MG63 (cell line): Measurements from ENCODE around the gene PER3. TPM values are rescaled to one million over a fixed set of nuclear protein-coding genes. Genes with fewer than 3 reads are reported as not detected.

Experiments
- DNase-seq: peaks from one replicate; pipeline ENCODE4 v3.0.0-alpha.2; 2020
- H3K27me3 ChIP-seq: fragments of 250-450 bp; sonication (Bioruptor Pico); 2 replicates; pipeline ENCODE4 v1.5.1; 2020; ENCODE audit warnings: mild to moderate bottlenecking, moderate library complexity
- H3K36me3 ChIP-seq: fragments of 250-450 bp; sonication (Bioruptor Pico); 2 replicates; pipeline ENCODE4 v1.5.1; 2020; ENCODE audit warnings: mild to moderate bottlenecking, moderate library complexity
- H3K4me3 ChIP-seq: fragments of 250-450 bp; sonication (Bioruptor Pico); 2 replicates; pipeline ENCODE4 v1.5.1; 2020; ENCODE audit warnings: mild to moderate bottlenecking, moderate library complexity
- H3K9me3 ChIP-seq: fragments of 250-450 bp; sonication (Bioruptor Pico); 2 replicates; pipeline ENCODE4 v1.5.1; 2020; ENCODE audit warnings: mild to moderate bottlenecking, moderate library complexity
- total RNA-seq: library from RNA; depleted of rRNA; stranded (reverse); fragments of >200 nt; shearing (Covaris generic); gene quantifications from 2 replicates; pipeline ENCODE4 v1.2.3, GENCODE V29; 2014; ENCODE audit warnings: low replicate concordance; rRNA removed

The PER3 gene
- 0.67 and 1.2 TPM in 2 replicates for total RNA-seq

DNA sequence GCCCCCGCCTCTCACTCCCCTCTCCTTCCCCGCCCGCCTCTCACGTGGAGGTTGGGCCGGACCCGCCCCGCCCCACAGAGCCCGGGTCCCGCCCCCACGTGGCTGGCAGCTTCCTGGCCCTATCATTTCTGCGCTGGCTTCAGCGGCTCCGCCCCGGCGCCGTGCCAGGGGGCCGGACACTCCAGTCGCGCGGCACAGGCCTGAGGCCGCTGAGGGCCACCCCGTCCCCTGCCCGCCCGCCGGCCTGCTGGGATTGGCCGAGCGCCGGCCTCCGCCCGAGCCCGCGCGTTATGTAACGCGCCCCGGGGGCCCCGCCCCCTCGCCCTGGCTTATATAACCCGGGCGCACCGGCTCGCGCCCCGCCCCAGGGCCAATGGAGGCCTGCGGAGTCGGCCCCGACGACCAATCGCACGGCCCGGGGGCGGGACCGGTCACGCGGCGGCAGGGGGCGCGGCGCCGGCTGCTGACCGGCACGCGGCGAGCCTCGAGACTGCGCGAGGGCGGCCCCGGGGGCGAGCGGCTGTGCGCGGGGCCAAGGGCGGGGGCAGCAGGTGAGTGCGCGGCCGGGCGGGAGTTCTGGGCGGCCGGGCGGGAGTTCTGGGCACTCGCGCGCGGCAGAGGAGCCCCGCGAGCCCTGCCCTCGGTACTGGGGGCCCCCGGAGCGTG lies at the start of gene PER3:
Gene PER3 (plus strand): TSS at position 466 of the 666 bp plus-strand sequence. CDS start 587 bp downstream, outside the sequence.
- Histone ChIP-seq H3K4me3 (peak within 1 kb of the TSS; percentile 47), H3K9me3 (no peaks in the 10 kb centered on the region), H3K27me3 (no peaks in the 10 kb centered on the region), H3K36me3 (peaks cover 10% of the 10 kb centered on the region)
- peak; percentile 96 for DNase-seq

DNA sequence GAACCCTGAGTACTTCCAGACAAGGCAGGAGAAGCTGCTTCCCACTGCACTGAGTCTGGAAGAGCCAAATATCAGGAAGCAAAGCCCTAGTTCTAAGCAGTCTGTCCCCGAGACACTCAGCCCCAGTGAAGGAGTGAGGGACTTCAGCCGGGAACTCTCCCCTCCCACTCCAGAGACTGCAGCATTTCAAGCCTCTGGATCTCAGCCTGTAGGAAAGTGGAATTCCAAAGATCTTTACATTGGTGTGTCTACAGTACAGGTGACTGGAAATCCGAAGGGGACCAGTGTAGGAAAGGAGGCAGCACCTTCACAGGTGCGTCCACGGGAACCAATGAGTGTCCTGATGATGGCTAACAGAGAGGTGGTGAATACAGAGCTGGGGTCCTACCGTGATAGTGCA lies 46.0 kb upstream of the PER3 start:
- H3K36me3 ChIP-seq = no peaks in the 10 kb centered on the region
- DNase-seq = no peak

DNA sequence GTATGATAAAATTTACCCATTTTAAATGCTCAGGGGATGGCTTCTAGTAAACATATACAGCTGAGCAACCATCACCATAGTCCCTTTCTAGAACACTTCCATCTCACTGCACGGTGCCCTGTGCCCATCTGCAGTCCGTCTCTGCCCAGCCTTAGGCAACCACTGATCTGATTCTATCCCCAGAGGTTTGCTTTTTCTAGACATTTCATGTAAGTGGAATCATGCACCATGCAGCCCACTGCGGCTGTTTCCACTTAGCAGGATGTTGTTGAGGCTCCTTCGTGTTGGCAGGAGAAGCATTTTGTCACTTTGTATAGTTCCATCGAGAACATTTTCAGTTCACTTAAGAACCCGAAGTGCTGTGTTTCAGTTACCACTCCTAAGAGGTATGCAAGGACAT lies 40.7 kb upstream of the PER3 start:
- no peak overlapping the region for H3K4me3 ChIP-seq
- no peaks in the 10 kb centered on the region for H3K9me3 ChIP-seq
- no peak for DNase-seq
- no peaks in the 10 kb centered on the region for H3K36me3 ChIP-seq
- no peaks in the 10 kb centered on the region for H3K27me3 ChIP-seq

More for the DNA sequence above, 46.0 kb upstream of the PER3 start:
- Histone ChIP-seq H3K27me3 (no peaks in the 10 kb centered on the region), H3K9me3 (no peaks in the 10 kb centered on the region), H3K4me3 (no peak overlapping the region)

DNA sequence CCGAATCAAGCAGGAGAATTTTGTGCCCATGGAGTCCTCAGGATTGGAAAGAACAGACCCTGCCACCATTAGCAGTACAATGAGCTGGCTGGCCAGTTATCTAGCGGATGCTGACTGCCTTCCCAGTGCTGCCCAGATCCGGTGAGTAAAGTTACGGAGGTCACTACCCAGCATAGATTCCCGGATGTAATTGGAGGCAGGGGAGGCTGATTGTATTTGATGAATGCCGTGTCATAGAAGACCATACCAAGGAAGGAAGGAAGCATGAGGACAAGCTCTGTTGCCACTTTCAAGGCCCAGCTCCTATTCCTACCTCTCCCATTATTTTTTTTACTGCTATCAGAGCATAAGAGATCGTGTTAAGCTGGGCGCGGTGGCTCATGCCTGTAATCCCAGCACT lies 39.2 kb upstream of the PER3 start:
- Histone ChIP-seq H3K27me3 (no peaks in the 10 kb centered on the region), H3K36me3 (no peaks in the 10 kb centered on the region), H3K4me3 (no peak overlapping the region), H3K9me3 (no peaks in the 10 kb centered on the region)
- no peak for DNase-seq

DNA sequence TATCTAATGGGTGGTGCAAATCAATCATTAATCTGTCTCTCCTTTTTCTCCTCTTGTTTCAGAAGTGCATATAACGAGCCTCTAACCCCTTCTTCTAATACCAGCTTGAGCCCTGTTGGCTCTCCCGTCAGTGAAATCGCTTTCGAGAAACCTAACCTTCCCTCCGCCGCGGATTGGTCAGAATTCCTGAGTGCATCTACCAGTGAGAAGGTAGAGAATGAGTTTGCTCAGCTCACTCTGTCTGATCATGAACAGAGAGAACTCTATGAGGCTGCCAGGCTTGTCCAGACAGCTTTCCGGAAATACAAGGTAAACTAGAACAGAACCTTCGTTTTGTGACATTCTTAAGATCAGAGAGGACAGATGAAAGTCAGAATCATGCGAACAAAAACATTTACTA lies 38.3 kb upstream of the PER3 start:
- Histone ChIP-seq H3K9me3 (no peaks in the 10 kb centered on the region), H3K27me3 (no peaks in the 10 kb centered on the region), H3K36me3 (no peaks in the 10 kb centered on the region), H3K4me3 (no peak overlapping the region)
- DNase-seq = no peak

DNA sequence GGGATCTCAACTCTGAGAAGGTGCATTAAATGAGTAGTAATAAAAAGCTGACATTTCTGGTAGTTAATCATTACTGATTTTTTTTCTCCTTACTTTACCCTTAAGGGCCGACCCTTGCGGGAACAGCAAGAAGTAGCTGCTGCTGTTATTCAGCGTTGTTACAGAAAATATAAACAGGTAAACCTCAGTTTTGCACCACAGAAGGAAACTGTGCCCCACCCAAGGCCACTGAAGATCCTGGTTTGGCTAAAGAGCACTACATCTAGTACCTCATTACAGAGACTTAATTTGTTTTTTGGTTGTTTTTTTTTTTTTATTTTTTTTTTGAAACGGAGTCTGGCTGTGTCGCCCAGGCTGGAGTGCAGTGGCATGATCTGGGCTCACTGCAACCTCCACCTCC lies 36.5 kb upstream of the PER3 start:
- Histone ChIP-seq H3K9me3 (no peaks in the 10 kb centered on the region), H3K27me3 (no peaks in the 10 kb centered on the region), H3K4me3 (no peak overlapping the region), H3K36me3 (no peaks in the 10 kb centered on the region)
- DNase-seq = no peak

DNA sequence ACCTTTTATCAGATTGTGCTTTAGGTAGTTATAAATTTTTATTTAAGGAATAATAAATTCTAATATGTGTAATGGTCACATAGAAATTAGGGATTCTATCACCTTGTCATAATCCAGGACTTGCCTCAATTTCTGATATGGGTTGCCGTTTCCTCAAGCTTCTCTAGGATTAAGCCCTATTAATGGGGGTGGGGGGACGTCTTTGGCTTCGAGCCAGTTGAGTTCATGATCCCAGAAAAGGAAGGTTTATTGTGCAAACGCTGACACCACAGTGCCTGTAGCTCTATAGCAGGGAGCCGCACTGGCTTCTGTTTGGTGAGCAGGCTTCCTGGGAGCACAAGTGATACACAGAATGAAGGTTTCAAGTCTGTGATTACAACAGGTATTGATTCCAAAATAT lies 35.0 kb upstream of the PER3 start:
- H3K9me3 ChIP-seq = no peaks in the 10 kb centered on the region
- no peak for DNase-seq
- no peaks in the 10 kb centered on the region for H3K27me3 ChIP-seq
- no peaks in the 10 kb centered on the region for H3K36me3 ChIP-seq
- no peak overlapping the region for H3K4me3 ChIP-seq

DNA sequence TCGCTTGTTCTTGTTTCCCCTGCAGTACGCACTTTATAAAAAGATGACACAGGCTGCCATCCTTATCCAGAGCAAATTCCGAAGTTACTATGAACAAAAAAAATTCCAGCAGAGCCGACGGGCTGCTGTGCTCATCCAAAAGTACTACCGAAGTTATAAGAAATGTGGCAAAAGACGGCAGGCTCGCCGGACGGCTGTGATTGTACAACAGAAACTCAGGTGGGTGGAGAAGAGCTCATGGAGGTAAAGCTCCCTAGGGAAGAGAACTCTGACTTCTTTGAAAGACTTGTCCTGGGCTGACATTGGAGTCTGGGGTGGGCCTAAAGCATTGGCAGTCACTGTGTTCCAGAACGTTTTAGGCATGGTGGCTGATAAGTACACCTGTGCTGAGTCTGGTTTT lies 32.9 kb upstream of the PER3 start:
- no peaks in the 10 kb centered on the region for H3K27me3 ChIP-seq
- DNase-seq = no peak
- no peak overlapping the region for H3K4me3 ChIP-seq
- no peaks in the 10 kb centered on the region for H3K36me3 ChIP-seq
- H3K9me3 ChIP-seq = no peaks in the 10 kb centered on the region

DNA sequence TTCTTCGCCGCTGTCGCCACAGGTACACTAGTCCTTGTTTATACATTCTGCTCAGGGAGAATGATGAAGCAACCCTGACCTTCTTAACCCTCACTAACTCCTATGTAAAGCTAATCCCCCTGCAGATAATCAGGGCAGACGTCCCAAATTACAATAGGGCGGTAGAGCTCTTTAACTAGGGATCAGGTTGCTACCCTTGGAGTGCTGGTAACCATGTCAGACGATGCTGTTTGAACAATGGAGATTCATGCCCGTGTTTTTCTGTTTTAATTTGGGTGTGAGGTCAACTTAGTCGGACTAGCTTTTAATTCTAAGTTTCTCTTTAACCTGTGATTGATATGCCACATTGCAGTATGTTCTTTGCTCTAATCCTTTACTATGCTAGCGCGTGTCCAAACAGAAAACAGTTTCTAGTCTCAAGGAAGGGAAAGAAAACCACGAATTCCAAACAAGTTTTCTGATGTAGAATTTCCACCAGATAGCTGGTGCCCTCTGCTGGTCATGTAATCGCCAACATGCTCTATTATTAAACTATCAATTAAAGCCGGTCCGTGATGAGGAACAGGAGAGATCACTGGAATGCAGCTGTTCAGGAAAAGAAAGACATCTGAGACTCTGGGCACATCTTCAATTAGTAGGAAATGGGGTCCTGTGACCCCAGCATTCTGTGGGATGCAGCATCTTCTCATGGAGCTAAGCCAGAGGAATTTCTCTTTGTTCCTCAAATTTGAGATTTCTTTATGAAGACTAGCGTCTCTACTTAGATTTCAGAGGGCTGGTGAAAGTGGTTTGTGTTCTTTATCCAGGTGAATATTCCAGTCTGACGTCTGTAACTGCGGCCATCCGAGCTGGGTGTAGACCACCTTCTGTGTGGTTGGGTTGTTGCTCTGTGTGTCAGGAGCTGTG lies 31.3 kb upstream of the PER3 start:
- Histone ChIP-seq H3K4me3 (peak overlapping the region; percentile 29), H3K27me3 (no peaks in the 10 kb centered on the region), H3K9me3 (no peaks in the 10 kb centered on the region), H3K36me3 (no peaks in the 10 kb centered on the region)
- peak; percentile 17 for DNase-seq

DNA sequence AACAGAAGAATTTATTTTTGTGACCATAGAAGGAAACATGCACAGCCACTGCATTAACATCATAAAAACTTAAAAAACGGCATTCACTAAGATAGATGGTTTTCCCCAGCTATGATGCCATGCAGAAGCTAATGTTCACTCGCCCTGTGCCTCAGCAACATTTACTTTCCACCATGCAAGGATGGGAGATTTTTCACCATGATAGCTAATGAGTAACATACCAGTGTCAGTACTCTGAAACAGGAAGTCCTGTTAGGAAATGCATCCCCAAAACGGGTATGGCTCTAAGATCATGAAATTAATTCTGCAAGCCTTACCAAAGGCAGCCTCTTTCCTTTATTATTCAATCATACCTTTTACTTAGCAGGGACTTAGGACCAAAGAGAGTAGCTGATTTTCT lies 30.4 kb upstream of the PER3 start:
- no peak overlapping the region for H3K4me3 ChIP-seq
- H3K36me3 ChIP-seq = no peaks in the 10 kb centered on the region
- no peak for DNase-seq
- no peaks in the 10 kb centered on the region for H3K9me3 ChIP-seq
- H3K27me3 ChIP-seq = no peaks in the 10 kb centered on the region

DNA sequence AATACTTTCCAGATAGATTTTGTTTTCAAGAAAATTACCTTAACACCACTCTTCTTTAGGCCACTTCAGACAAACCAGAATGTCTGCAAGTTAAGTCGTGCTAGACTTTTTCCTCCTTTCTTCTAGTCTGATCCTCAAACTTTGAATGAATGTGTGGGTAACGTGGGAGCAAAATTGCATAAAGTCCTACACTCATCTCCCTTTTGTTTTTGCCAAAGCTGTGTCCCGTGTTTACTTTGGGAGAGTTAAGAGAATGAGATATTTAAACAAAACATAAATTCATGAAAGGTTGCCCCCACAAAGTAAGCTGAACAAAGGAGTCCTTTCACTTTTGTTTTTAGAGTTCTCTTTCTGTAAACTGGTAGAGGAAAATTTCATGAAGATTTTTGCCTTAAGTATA lies 29.9 kb upstream of the PER3 start:
- H3K4me3 ChIP-seq = no peak overlapping the region
- no peaks in the 10 kb centered on the region for H3K27me3 ChIP-seq
- no peak for DNase-seq
- H3K36me3 ChIP-seq = no peaks in the 10 kb centered on the region
- no peaks in the 10 kb centered on the region for H3K9me3 ChIP-seq

GRCh38 chr1:7755448-7755847 lies 28.6 kb upstream of the PER3 start:
- no peaks in the 10 kb centered on the region for H3K9me3 ChIP-seq
- H3K4me3 ChIP-seq = no peak overlapping the region
- no peaks in the 10 kb centered on the region for H3K36me3 ChIP-seq
- no peak for DNase-seq
- no peaks in the 10 kb centered on the region for H3K27me3 ChIP-seq

DNA sequence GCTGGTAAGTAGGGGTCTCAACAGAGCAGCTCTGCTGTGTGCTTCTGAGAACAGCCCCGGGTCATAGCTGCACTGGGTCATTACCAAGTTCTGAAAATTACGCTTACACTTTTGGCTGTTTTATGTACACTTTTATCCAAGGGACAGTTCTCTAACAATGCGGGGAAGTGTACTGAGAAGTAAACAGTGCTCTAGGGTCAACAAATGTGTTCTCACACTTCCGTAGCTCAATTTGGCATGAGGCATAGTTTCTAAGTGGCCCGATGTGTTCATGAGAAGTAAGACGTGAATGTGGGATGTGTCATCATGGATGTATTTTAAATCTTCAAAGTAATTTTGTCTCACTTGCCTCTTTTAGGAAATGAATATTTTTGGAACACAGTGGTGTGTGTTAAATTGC lies 23.8 kb upstream of the PER3 start:
- Histone ChIP-seq H3K9me3 (no peaks in the 10 kb centered on the region), H3K36me3 (no peaks in the 10 kb centered on the region), H3K27me3 (no peaks in the 10 kb centered on the region), H3K4me3 (no peak overlapping the region)
- DNase-seq = no peak

DNA sequence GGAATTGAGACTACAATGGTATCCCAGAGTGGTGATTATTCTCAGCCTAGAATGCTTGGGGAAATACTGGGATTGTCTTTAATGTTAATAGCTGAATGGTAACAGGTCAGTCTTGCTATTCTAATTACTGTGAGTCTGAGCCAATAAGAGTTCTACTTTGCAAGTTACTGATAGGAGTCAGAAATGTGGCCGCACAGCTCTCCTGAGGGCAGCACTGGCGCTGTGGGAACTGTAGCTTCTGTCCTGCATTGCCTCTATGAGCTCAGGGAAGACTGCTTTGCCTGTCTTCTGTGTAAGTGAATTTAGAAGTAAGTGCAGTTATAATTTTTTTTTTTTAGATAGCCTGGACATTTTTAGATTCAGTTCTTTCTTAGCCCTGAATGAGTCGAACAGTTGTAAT lies 23.0 kb upstream of the PER3 start:
- no peaks in the 10 kb centered on the region for H3K36me3 ChIP-seq
- no peaks in the 10 kb centered on the region for H3K9me3 ChIP-seq
- H3K4me3 ChIP-seq = no peak overlapping the region

DNA sequence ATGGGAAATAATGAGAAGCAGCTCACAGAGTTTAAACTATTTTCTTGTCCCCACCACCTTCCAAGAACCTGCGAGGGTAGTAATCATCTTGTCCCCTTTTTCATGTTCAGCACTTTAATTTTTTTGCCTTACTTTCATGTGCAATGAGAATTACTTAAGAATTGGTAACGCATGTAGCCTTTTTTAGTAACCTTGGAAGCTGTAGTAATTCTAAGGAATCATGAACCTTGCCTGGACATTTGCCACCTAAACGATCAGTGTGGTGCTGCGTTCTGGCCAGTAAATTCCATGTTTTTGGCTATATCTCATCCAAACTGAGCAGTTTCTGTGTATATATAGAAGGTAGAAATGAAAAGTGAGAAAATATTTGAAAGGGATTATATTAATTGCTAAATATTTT lies 16.9 kb upstream of the PER3 start:
- DNase-seq = no peak
- Histone ChIP-seq H3K36me3 (peaks cover under 1% of the 10 kb centered on the region; the same call in 1 of the 2 replicates), H3K27me3 (no peaks in the 10 kb centered on the region), H3K4me3 (no peak overlapping the region), H3K9me3 (no peaks in the 10 kb centered on the region; the same call in 1 of the 2 replicates)

More for the DNA sequence above, 23.0 kb upstream of the PER3 start:
- no peak for DNase-seq
- H3K27me3 ChIP-seq = no peaks in the 10 kb centered on the region

- no peaks in the 10 kb centered on the region for H3K27me3 ChIP-seq
- DNase-seq = no peak
- no peak overlapping the region for H3K4me3 ChIP-seq
- H3K9me3 ChIP-seq = no peaks in the 10 kb centered on the region; the same call in 1 of the 2 replicates
- H3K36me3 ChIP-seq = peaks cover 12% of the 10 kb centered on the region
Observed at GRCh38 chr1:7768583-7768982, 15.5 kb upstream of the PER3 start.

DNA sequence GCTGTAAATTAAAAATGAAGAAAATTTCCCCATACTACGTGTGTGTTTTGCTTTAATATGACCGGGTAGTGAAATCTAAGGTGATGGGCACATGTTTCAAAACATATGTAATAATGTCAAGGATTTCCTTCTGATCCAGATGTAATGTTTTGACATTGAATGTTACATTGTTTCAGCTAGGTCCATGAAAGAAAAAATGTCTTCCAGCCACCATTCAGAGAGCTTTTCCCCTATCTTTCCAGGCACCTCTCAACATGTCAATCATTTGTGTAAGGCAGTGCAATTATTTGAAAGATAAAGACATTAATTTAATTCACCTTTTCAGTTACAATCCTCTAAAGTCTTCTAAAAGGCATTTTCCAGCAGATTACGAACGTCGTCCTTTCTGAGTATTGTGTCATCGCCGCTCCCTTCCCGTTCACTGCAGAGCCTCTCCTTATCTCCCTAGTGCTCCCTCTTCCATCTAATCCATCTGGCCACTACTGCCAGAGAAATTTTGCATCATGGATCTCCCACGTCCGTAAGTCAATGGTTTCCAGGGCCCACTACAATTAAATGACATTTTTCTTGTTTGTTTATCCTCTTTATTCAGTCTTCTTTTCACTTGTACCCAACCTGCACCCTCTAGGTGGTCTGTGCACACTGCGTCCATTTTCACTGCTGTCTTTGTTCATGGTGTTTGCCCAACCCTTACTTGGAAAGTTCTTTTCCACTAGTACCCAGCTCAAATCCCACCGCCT lies 14.2 kb upstream of the PER3 start:
- DNase-seq = no peak
- no peaks in the 10 kb centered on the region; the same call in 1 of the 2 replicates for H3K9me3 ChIP-seq
- H3K36me3 ChIP-seq = peaks cover 20% of the 10 kb centered on the region
- no peaks in the 10 kb centered on the region for H3K27me3 ChIP-seq
- no peak overlapping the region for H3K4me3 ChIP-seq
